GM18499 (cell line): ENCODE results near the gene MFAP1.
A peak's percentile ranks its signal among the peaks of the same experiment; 100 is the strongest.
"Not testable (repeated sequence)": the region's sequence is repeated elsewhere in the genome, so short reads cannot be mapped to it uniquely, and the experiment has no call there.

Experiments used
- ATAC-seq: cut with Tn5 transposase; IDR thresholded peaks from one replicate; pipeline ENCODE4 v1.9.1; 2021; ENCODE audit warnings: moderate number of reproducible peaks; ENCODE audit not compliant: insufficient read depth, unreplicated experiment

The MFAP1 gene

GRCh38 chr15:43824302-43825246 is at the start of gene MFAP1:
Gene MFAP1, minus strand, starts transcription at chr15:43824690. Its CDS starts 121 bp downstream, at chr15:43824569.
- ATAC-seq = peak; percentile 60

- no peak for ATAC-seq
These were observed 49.2 kb upstream of the MFAP1 start for GRCh38 chr15:43873651-43874050.

GRCh38 chr15:43872416-43873020 is 48.0 kb upstream of the MFAP1 start:
- ATAC-seq = no peak

- no peak for ATAC-seq
These were observed 47.3 kb upstream of the MFAP1 start for GRCh38 chr15:43871835-43872234.

- no peak for ATAC-seq
These were observed 43.9 kb upstream of the MFAP1 start for GRCh38 chr15:43868406-43868805.

- no peak for ATAC-seq
These were observed 42.6 kb upstream of the MFAP1 start for GRCh38 chr15:43867096-43867495.

GRCh38 chr15:43866636-43867035 is 42.1 kb upstream of the MFAP1 start:
- ATAC-seq = not testable (repeated sequence)

- ATAC-seq = no peak
These were observed 35.1 kb upstream of the MFAP1 start for GRCh38 chr15:43859546-43859945.

- no peak for ATAC-seq
These were observed 30.3 kb upstream of the MFAP1 start for GRCh38 chr15:43854801-43855200.

- ATAC-seq = no peak
These were observed 28.1 kb upstream of the MFAP1 start for GRCh38 chr15:43852607-43853006.

GRCh38 chr15:43851251-43851650 is 26.8 kb upstream of the MFAP1 start:
- no peak for ATAC-seq

- ATAC-seq = no peak
These were observed 20.9 kb upstream of the MFAP1 start for GRCh38 chr15:43845421-43845820.

- ATAC-seq = not testable (repeated sequence)
These were observed 8.0 kb upstream of the MFAP1 start for GRCh38 chr15:43832485-43832884.

GRCh38 chr15:43831519-43832052 is 7.1 kb upstream of the MFAP1 start:
- ATAC-seq = not testable (repeated sequence)

GRCh38 chr15:43830691-43831275 is 6.3 kb upstream of the MFAP1 start:
- ATAC-seq = not testable (repeated sequence)

GRCh38 chr15:43829951-43830540 is 5.6 kb upstream of the MFAP1 start:
- ATAC-seq = not testable (repeated sequence)

- ATAC-seq = no peak
These were observed 3.7 kb upstream of the MFAP1 start for GRCh38 chr15:43828061-43828657.

- no peak for ATAC-seq
These were observed 2.2 kb upstream of the MFAP1 start, which contains the start of gene WDR76 for GRCh38 chr15:43826508-43827341. Gene WDR76, plus strand, starts transcription at chr15:43827002. Its CDS starts 31 bp downstream, at chr15:43827033.

- no peak for ATAC-seq
These were observed 1.6 kb upstream of the MFAP1 start for GRCh38 chr15:43826029-43826507.
